ENCODE results near the gene NPAS2.

DNA sequence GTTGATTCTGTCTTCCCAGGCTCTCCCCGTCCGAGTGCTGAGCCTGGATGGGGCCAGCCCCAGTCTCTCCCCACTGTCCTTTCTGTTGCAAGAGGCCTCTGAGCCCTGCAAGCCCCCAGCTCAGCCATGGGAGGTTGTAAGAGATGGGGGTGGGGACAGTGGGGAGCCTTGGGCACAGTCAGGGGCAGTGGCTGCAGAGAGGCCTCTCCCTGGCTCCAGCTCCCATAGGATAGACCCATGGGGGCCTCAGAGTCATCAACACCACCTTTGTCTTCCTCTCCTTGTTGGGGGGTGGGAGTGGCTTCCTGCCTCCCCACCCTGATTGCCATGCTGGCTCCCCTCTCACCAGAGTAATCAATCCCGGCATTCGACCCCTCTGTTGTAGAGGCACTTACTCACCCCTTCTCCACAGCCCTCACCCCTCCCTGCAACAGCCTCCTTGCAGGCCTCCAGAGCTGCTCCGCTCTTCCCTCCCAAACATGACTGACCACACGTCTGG, 37.5 kb upstream of the NPAS2 start:
- TF ChIP-seq, protein P1, sequence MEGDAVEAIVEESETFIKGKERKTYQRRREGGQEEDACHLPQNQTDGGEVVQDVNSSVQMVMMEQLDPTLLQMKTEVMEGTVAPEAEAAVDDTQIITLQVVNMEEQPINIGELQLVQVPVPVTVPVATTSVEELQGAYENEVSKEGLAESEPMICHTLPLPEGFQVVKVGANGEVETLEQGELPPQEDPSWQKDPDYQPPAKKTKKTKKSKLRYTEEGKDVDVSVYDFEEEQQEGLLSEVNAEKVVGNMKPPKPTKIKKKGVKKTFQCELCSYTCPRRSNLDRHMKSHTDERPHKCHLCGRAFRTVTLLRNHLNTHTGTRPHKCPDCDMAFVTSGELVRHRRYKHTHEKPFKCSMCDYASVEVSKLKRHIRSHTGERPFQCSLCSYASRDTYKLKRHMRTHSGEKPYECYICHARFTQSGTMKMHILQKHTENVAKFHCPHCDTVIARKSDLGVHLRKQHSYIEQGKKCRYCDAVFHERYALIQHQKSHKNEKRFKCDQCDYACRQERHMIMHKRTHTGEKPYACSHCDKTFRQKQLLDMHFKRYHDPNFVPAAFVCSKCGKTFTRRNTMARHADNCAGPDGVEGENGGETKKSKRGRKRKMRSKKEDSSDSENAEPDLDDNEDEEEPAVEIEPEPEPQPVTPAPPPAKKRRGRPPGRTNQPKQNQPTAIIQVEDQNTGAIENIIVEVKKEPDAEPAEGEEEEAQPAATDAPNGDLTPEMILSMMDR (IDR thresholded peaks at IDR 0.05) = no peak
- TF ChIP-seq POLR2A (IDR thresholded peaks at IDR 0.05) = no peak
